B cell (primary cell): ENCODE data around the gene NCBP1. TPM values are rescaled to one million over a fixed set of nuclear protein-coding genes. Genes with fewer than 3 reads are reported as not detected.

Source experiments
- ATAC-seq: fragments of 200-7000 bp; cut with Tn5 transposase; one replicate; pipeline ENCODE4 v1.10.0; 2021; ENCODE audit warnings: low read depth, mild to moderate bottlenecking, moderate number of reproducible peaks, moderate library complexity
- CTCF ChIA-PET: fragments of 350-600 bp; sonication (Branson Sonifier 250); formaldehyde crosslinking; loops from one replicate; lab custom pipeline; 2021; ENCODE audit warnings: antibody characterized with exemption, inconsistent platforms; lab: Charles Lee
- POLR2A ChIA-PET: fragments of 350-600 bp; sonication (Branson Sonifier 250); formaldehyde crosslinking; loops from one replicate; lab custom pipeline; 2021; ENCODE audit warnings: antibody characterized with exemption; lab: Charles Lee
- DNase-seq: peaks from one replicate; pipeline ENCODE4 v3.0.0; 2013
- H2AFZ ChIP-seq: 2 replicates; pipeline ENCODE4 v1.6.1; 2012; ENCODE audit warnings: mild to moderate bottlenecking, low read depth, low read length; ENCODE audit not compliant: insufficient read depth, poor library complexity, severe bottlenecking
- H3K27ac ChIP-seq, 2 donors: 1 replicate in 1 of 2; 2 replicates in 1 of 2; pipeline ENCODE4 v1.5.1; 2012 to 2013; ENCODE audit warnings: low read length in 2 of 2, mild to moderate bottlenecking in 2 of 2, moderate library complexity in 1 of 2
- H3K27me3 ChIP-seq, 4 experiments: fragments of 200-600 bp in 1 of 4; sonication (generic) in 1 of 4; replicated peaks in 1 of 4; 1 replicate in 2 of 4; 2 replicates in 2 of 4; pipeline versions ENCODE4 v1.6.1 to v1.7.0; 2013 to 2016; ENCODE audit warnings: low read length in 3 of 4, mild to moderate bottlenecking in 2 of 4, mixed read lengths in 1 of 4, moderate library complexity in 1 of 4; ENCODE audit not compliant: insufficient read depth in 4 of 4, control insufficient read depth in 3 of 4; ENCODE audit errors: control extremely low read depth in 1 of 4
- H3K36me3 ChIP-seq, 2 experiments: replicated peaks in 1 of 2; 1 replicate in 1 of 2; 2 replicates in 1 of 2; pipeline versions ENCODE4 v1.6.1 to v1.7.1; 2013; ENCODE audit warnings: low read length in 1 of 2; ENCODE audit not compliant: insufficient read depth in 2 of 2, control insufficient read depth in 1 of 2; ENCODE audit errors: control extremely low read depth in 1 of 2, extremely low read depth in 1 of 2
- H3K4me1 ChIP-seq, 2 donors: fragments of 200-600 bp in 1 of 2; sonication (generic) in 1 of 2; 1 replicate in 1 of 2; 2 replicates in 1 of 2; pipeline versions ENCODE4 v1.5.1 to v1.6.1; 2013 to 2017; ENCODE audit warnings: low read length in 2 of 2; ENCODE audit not compliant: control insufficient read depth in 2 of 2, insufficient read depth in 2 of 2
- H3K4me2 ChIP-seq: replicated peaks from 2 replicates; pipeline ENCODE3; 2012; ENCODE audit warnings: mild to moderate bottlenecking, low read depth, low read length; ENCODE audit not compliant: poor library complexity, severe bottlenecking
- H3K4me3 ChIP-seq, 5 experiments: fragments of 200-600 bp in 1 of 5; sonication (generic) in 1 of 5; 1 replicate in 3 of 5; 2 replicates in 2 of 5; pipeline versions ENCODE4 v1.5.1 to v1.7.0; 2011 to 2016; ENCODE audit warnings: low read length in 4 of 5, mild to moderate bottlenecking in 4 of 5, low read depth in 2 of 5, control low read depth in 1 of 5, moderate library complexity in 1 of 5; ENCODE audit not compliant: insufficient read depth in 1 of 5; ENCODE audit errors: control extremely low read depth in 1 of 5, extremely low read depth in 1 of 5
- H3K79me2 ChIP-seq: fragments of 200-600 bp; sonication (generic); one replicate; pipeline ENCODE4 v1.6.0; 2016; ENCODE audit warnings: low read length; ENCODE audit not compliant: control insufficient read depth, insufficient read depth
- H3K9ac ChIP-seq: fragments of 200-600 bp; sonication (generic); 2 replicates; pipeline ENCODE4 v1.6.1; 2017; ENCODE audit warnings: mild to moderate bottlenecking, low read length, moderate library complexity
- H3K9me3 ChIP-seq, 3 donors: one replicate each; pipeline versions ENCODE4 v1.6.1 to v1.7.1; 2013; ENCODE audit warnings: low read length in 2 of 3; ENCODE audit not compliant: control insufficient read depth in 2 of 3, insufficient read depth in 1 of 3; ENCODE audit errors: control extremely low read depth in 1 of 3
- H4K20me1 ChIP-seq: 2 replicates; pipeline ENCODE4 v1.6.0; 2012; ENCODE audit warnings: mild to moderate bottlenecking, low read length; ENCODE audit not compliant: insufficient read depth, control insufficient read depth, poor library complexity, severe bottlenecking
- H3K27ac Mint-ChIP-seq: one replicate; pipeline ENCODE4 v1.8.0; 2021; ENCODE audit warnings: mixed read lengths
- H3K27me3 Mint-ChIP-seq: one replicate; pipeline ENCODE4 v1.8.0; 2021; ENCODE audit warnings: mixed read lengths
- H3K4me1 Mint-ChIP-seq: one replicate; pipeline ENCODE4 v1.8.0; 2021; ENCODE audit warnings: mixed read lengths
- H3K4me3 Mint-ChIP-seq: one replicate; pipeline ENCODE4 v1.8.0; 2021; ENCODE audit warnings: mixed read lengths
- H3K9me3 Mint-ChIP-seq: one replicate; pipeline ENCODE4 v1.8.0; 2022; ENCODE audit warnings: mixed read lengths; ENCODE audit not compliant: insufficient read depth
- CTCF ChIP-seq: fragments of 200-600 bp; IDR thresholded peaks from one replicate; pipeline ENCODE4 v1.8.0; 2022; ENCODE audit warnings: antibody characterized with exemption, mild to moderate bottlenecking
- EZH2 ChIP-seq: IDR thresholded peaks from 2 replicates; pipeline ENCODE4 v1.6.1; 2012; ENCODE audit warnings: borderline replicate concordance, low read depth, mild to moderate bottlenecking, moderate library complexity, low read length; ENCODE audit not compliant: insufficient read depth, poor library complexity, severe bottlenecking
- WGBS: methylation state at CpG from one replicate; pipeline ENCODE4 v1.1.5; 2013; ENCODE audit warnings: missing lambda C conversion rate; ENCODE audit not compliant: insufficient coverage; 5-methylcytosine and 5-hydroxymethylcytosine counted together
- intact Hi-C: fragments of 100-400 bp; cut with micrococcal nuclease; formaldehyde crosslinking; loops from one replicate; pipeline ENCODE4 v1.10.0; 2022
- polyA plus RNA-seq: library from polyadenylated mRNA; depleted of rRNA; stranded (reverse); fragments of >200 nt; gene quantifications from 2 replicates; pipeline ENCODE4 v1.2.3, GENCODE V29; 2012
- total RNA-seq, 2 donors: library from RNA; stranded (reverse); fragments of 120-200 nt in 1 of 2; gene quantifications; 1 replicate in 1 of 2; 2 replicates in 1 of 2; pipeline versions ENCODE4 v1.2.3 to v1.2.4, GENCODE V29; 2013 to 2022

Gene NCBP1
- total and polyA plus RNA-seq, 2 donors (not counting 1 experiment from before 2014, with no cell fraction given), result 19.5 to 38.0 TPM

GRCh38 chr9:97599314-97599846, 34.2 kb upstream of the NCBP1 start:
- POLR2A ChIA-PET, result interaction anchor here (1.1 kb wide), 1 partner anchor 24 kb away, joined by 3 read pairs; no protein-coding TSS in a partner anchor
- Histone ChIP-seq H3K79me2 (no peaks in the 10 kb centered on the region), H3K27ac (no peak overlapping the region), H3K27me3 (no peaks in the 10 kb centered on the region), H3K4me1 (peaks cover 0 to 4% of the 10 kb centered on the region in 2 donors), H3K4me3 (no peak overlapping the region), H4K20me1 (no peaks in the 10 kb centered on the region), H3K36me3 (peaks cover 0 to 36% of the 10 kb centered on the region in 2 experiments), H2AFZ (no peak overlapping the region), H3K9ac (no peak overlapping the region), H3K4me2 (no peak overlapping the region), H3K9me3 (no peaks in the 10 kb centered on the region)
- intact Hi-C loops, result loop anchor here (1.0 kb wide), 1 partner anchor 131 kb away; no protein-coding TSS in a partner anchor
- no peak overlapping the region for H3K27ac Mint-ChIP-seq
- no peaks in the 10 kb centered on the region for H3K27me3 Mint-ChIP-seq
- DNase-seq, result no peak
- peaks cover 6% of the 10 kb centered on the region for H3K4me1 Mint-ChIP-seq
- no peak for ATAC-seq
- H3K9me3 Mint-ChIP-seq, result no peaks in the 10 kb centered on the region
- WGBS, result 92% methylated on average over 7 of the region's 7 CpGs
- TF ChIP-seq CTCF (no peak), EZH2 (no peak)
- no peak overlapping the region for H3K4me3 Mint-ChIP-seq
- CTCF ChIA-PET, result interaction anchor here (0.7 to 5.0 kb wide), 29 partner anchors 7 to 742 kb away, joined by 3 to 81 read pairs (median 6); partner anchors contain the start of genes NCBP1, TDRD7, TMOD1 and TSTD2

GRCh38 chr9:97600531-97601227, 32.9 kb upstream of the NCBP1 start:
- H3K4me2 ChIP-seq, result no peak overlapping the region
- H4K20me1 ChIP-seq, result no peaks in the 10 kb centered on the region
- no peak overlapping the region for H3K4me3 Mint-ChIP-seq
- intact Hi-C loops, result no loop called here
- no peaks in the 10 kb centered on the region for H3K9me3 ChIP-seq
- ATAC-seq, result no peak
- DNase-seq, result no peak
- 100% methylated on average over 5 of the region's 8 CpGs for WGBS
- H3K79me2 ChIP-seq, result no peaks in the 10 kb centered on the region
- ChIA-PET POLR2A (no interaction called here), CTCF (interaction anchor here (0.6 to 1.1 kb wide), 7 partner anchors 11 to 746 kb away, joined by 3 to 4 read pairs (median 3); partner anchors contain the start of genes NCBP1, TSTD2 and ZNF782)
- no peaks in the 10 kb centered on the region for H3K27me3 Mint-ChIP-seq
- peaks cover 0 to 49% of the 10 kb centered on the region in 2 experiments for H3K36me3 ChIP-seq
- no peak overlapping the region for H3K27ac ChIP-seq
- no peaks in the 10 kb centered on the region for H3K9me3 Mint-ChIP-seq
- H3K4me3 ChIP-seq, result no peak overlapping the region
- no peak overlapping the region for H3K9ac ChIP-seq
- peaks cover 0 to 4% of the 10 kb centered on the region in 2 donors for H3K4me1 ChIP-seq
- H3K4me1 Mint-ChIP-seq, result peaks cover 6% of the 10 kb centered on the region
- no peaks in the 10 kb centered on the region for H3K27me3 ChIP-seq
- H2AFZ ChIP-seq, result no peak overlapping the region
- H3K27ac Mint-ChIP-seq, result no peak overlapping the region
- TF ChIP-seq EZH2, result no peak
- TF ChIP-seq CTCF, result no peak
